Lung (tissue), 12 donors: ENCODE measurements around the gene GRID1. TPM values are rescaled to one million over a fixed set of nuclear protein-coding genes. Genes with fewer than 3 reads are reported as not detected.

Experiments used
- ATAC-seq: fragments of 200-7000 bp; cut with Tn5 transposase; one replicate; pipeline ENCODE4 v1.9.1; 2020; ENCODE audit warnings: moderate number of reproducible peaks; ENCODE audit not compliant: insufficient read depth, low FRiP score
- DNase-seq, 3 donors: peaks; one replicate each; pipeline ENCODE4 v3.0.0-alpha.2; 2013 to 2017
- H3K27ac ChIP-seq, 2 donors: one replicate each; pipeline ENCODE4 v1.5.1; 2013; ENCODE audit warnings: mild to moderate bottlenecking in 2 of 2, moderate library complexity in 2 of 2, control low read depth in 1 of 2, inconsistent platforms in 1 of 2, low read depth in 1 of 2, low read length in 1 of 2
- H3K27me3 ChIP-seq, 3 donors: one replicate each; pipeline ENCODE4 v1.5.1; 2013; ENCODE audit warnings: low read length in 2 of 3; ENCODE audit not compliant: control insufficient read depth in 3 of 3, insufficient read depth in 3 of 3
- H3K36me3 ChIP-seq, 4 donors: one replicate each; pipeline ENCODE4 v1.5.1; 2013; ENCODE audit warnings: low read length in 4 of 4, mild to moderate bottlenecking in 1 of 4, moderate library complexity in 1 of 4; ENCODE audit not compliant: control insufficient read depth in 4 of 4, insufficient read depth in 4 of 4
- H3K4me1 ChIP-seq, 5 donors: one replicate each; pipeline ENCODE4 v1.5.1; 2013; ENCODE audit warnings: low read length in 5 of 5, mild to moderate bottlenecking in 2 of 5, moderate library complexity in 1 of 5; ENCODE audit not compliant: control insufficient read depth in 5 of 5, insufficient read depth in 5 of 5
- H3K4me3 ChIP-seq: one replicate; pipeline ENCODE4 v1.5.1; 2013; ENCODE audit warnings: mild to moderate bottlenecking, control low read depth, moderate library complexity
- H3K9ac ChIP-seq, 2 donors: one replicate each; pipeline ENCODE4 v1.5.1; 2013; ENCODE audit warnings: low read length in 2 of 2, control low read depth in 1 of 2; ENCODE audit not compliant: insufficient read depth in 1 of 2
- H3K9me3 ChIP-seq, 4 donors: one replicate each; pipeline ENCODE4 v1.5.1; 2013; ENCODE audit warnings: low read length in 3 of 4, mild to moderate bottlenecking in 1 of 4, moderate library complexity in 1 of 4; ENCODE audit not compliant: control insufficient read depth in 4 of 4, insufficient read depth in 3 of 4
- WGBS, 2 donors: extraction: QIAGEN DNeasy Blood & Tissue Kit; methylation state at CpG; one replicate each; pipeline ENCODE4 v1.1.7; 2013; 5-methylcytosine and 5-hydroxymethylcytosine counted together
- polyA plus RNA-seq, 2 donors: library from polyadenylated mRNA; stranded (reverse); fragments of 200-250 nt; gene quantifications; one replicate each; pipeline ENCODE4 v1.2.1, GENCODE V29; 2013
- total RNA-seq, 2 donors: library from RNA; depleted of rRNA in 1 of 2; stranded (reverse); fragments of >200 nt in 1 of 2; gene quantifications; one replicate each; pipeline ENCODE4 v1.2.1, GENCODE V29; 2014 to 2021
- TF ChIP-seq, protein P1 (sequence below): IDR thresholded peaks from 2 replicates; pipeline ENCODE4 v1.5.1; 2012; ENCODE audit warnings: mild to moderate bottlenecking; ENCODE audit errors: control extremely low read depth, extremely low read depth
- donor health status: control.
- donor health status: control.
- donor health status: Bipolar disorder and iron deficiency.
- donor health status: healthy.
- donor health status: DM: yes; HTN: yes; CAD: no.

GRID1 gene
- total and polyA plus RNA-seq, 4 donors: 1.1 to 3.6 (median 2.2) TPM

DNA sequence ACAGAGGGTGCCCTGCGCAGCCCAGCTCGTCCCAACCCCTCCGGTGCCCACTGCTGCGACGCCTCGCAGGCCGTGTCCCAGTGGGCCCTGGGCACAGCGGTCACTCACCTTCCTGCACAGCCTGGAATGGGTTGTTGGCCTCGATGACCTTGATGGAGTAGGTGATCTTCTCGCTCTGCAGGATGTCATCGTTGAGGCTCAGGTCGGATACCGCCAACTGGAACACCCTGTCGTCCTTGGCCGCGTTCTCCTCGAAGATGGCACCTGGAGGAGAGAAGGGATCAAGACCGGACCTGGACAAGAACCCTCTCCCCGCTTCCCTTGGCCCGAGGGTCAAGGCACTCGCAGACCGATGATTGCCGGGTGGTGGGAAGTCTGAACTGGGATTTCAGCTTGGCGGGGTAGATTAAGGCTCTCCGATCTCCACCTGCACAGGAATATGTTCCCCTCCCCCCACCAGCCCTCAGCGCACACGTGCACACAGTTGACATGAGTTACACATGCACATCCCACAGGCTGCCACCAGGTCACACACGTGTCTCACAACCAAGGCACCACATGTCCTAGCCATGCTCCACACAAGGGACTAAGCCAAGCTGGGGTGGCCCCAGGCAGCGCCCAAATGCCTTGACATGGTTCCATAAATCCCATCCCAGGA lies 2.6 kb downstream of the GRID1 start:
- peak in 1 of 3 donors; percentile 15 for DNase-seq
- 20 to 24% methylated on average over 29 of the region's 29 CpGs for WGBS, 2 donors
- TF ChIP-seq, protein P1, sequence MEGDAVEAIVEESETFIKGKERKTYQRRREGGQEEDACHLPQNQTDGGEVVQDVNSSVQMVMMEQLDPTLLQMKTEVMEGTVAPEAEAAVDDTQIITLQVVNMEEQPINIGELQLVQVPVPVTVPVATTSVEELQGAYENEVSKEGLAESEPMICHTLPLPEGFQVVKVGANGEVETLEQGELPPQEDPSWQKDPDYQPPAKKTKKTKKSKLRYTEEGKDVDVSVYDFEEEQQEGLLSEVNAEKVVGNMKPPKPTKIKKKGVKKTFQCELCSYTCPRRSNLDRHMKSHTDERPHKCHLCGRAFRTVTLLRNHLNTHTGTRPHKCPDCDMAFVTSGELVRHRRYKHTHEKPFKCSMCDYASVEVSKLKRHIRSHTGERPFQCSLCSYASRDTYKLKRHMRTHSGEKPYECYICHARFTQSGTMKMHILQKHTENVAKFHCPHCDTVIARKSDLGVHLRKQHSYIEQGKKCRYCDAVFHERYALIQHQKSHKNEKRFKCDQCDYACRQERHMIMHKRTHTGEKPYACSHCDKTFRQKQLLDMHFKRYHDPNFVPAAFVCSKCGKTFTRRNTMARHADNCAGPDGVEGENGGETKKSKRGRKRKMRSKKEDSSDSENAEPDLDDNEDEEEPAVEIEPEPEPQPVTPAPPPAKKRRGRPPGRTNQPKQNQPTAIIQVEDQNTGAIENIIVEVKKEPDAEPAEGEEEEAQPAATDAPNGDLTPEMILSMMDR: no peak

DNA sequence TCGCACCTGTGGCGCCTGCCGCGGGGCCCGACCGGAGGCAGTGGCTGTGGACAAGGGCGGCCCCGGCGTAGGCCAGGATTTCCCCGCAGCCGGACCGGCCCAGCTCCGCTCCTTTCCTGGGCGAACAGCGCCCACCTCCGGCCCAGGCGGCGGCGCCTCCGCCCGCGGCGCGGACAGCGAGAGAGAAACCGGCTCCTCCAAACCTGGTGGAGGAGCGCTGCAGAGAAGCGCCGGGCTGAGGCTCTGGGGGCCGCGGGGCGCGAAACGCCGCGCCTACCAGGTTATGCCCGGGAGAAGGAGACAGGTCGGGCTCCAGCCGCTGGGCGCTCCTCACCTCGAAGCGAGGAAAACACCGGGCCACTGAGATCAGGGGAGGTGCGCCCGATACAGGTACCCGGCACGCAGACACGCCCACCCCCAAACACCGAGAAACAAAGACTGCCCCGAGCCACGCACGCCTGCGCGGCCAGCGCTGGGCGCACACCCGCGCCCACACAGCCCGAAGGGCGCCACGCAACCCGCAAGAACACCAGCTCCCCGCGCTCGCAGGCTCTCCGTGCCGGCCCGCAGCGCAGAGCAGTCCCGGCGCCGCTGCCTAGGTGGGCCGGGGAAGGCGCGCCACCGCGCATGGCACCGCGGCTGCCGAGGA lies 3.3 kb downstream of the GRID1 start:
- Histone ChIP-seq H3K4me3 (no peak overlapping the region), H3K27me3 (peaks cover 0 to 70% (median 50%) of the 10 kb centered on the region in 3 donors), H3K27ac (no peak overlapping the region), H3K4me1 (peaks cover 0 to 31% (median 10%) of the 10 kb centered on the region in 5 donors), H3K9ac (no peak overlapping the region), H3K9me3 (peaks cover 0 to 4% (median 0%) of the 10 kb centered on the region in 4 donors), H3K36me3 (no peaks in the 10 kb centered on the region)
- WGBS, 2 donors: 6 to 12% methylated on average over 67 to 80 of the region's 80 CpGs
- DNase-seq: peak; percentile 28 to 57 (median 56)
- ATAC-seq: peak; percentile 65
- TF ChIP-seq, protein P1: peak; percentile 5

More for the DNA sequence above, 2.6 kb downstream of the GRID1 start:
- no peak overlapping the region for H3K9ac ChIP-seq
- H3K27ac ChIP-seq: no peak overlapping the region
- peaks cover 0 to 4% (median 0%) of the 10 kb centered on the region in 4 donors for H3K9me3 ChIP-seq
- H3K4me1 ChIP-seq: peaks cover 0 to 31% (median 10%) of the 10 kb centered on the region in 5 donors
- no peak for ATAC-seq
- H3K4me3 ChIP-seq: no peak overlapping the region
- no peaks in the 10 kb centered on the region for H3K36me3 ChIP-seq
- H3K27me3 ChIP-seq: peaks cover 0 to 76% (median 56%) of the 10 kb centered on the region in 3 donors

- H3K36me3 ChIP-seq: no peaks in the 10 kb centered on the region
- ATAC-seq (no peak), DNase-seq (no peak)
- WGBS, 2 donors: 40% methylated on average over 15 of the region's 15 CpGs
- H3K9me3 ChIP-seq: peaks cover 0 to 4% (median 0%) of the 10 kb centered on the region in 4 donors
- H3K27ac ChIP-seq: no peak overlapping the region
- H3K4me1 ChIP-seq: peaks cover 0 to 31% (median 10%) of the 10 kb centered on the region in 5 donors
- no peak overlapping the region for H3K4me3 ChIP-seq
- peaks cover 0 to 64% (median 44%) of the 10 kb centered on the region in 3 donors for H3K27me3 ChIP-seq
- TF ChIP-seq, protein P1: no peak
- H3K9ac ChIP-seq: no peak overlapping the region
These were observed 3.9 kb downstream of the GRID1 start for GRCh38 chr10:86362586-86363183.
